Measurements from ENCODE around the gene NEK11. TPM values are rescaled to one million over a fixed set of nuclear protein-coding genes. Genes with fewer than 3 reads are reported as not detected.

The NEK11 gene
- total RNA-seq, 4 donors from 2014 or later = 4.7 to 11.2 (median 7.0) TPM

DNA sequence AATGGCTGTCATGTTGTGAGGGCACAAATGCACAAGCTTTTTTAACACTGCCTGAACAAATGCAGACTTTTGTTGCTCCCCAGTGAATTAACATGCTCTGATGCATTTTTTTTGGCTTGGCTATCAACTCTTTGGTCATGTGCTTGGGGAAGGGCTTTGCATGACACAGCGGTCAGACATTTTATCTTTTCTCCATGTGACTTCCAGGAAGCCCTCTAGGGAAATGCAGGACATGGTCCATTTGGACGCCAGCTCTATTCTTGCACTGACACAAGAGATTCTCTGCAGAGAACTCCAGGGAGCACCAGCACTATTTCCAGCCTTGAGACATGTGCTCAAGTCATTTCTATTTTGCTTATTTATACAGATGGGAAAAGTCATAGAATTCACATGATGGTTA is 46.2 kb downstream of the NEK11 start:
- no peak for TF ChIP-seq CTCF (IDR thresholded peaks at IDR 0.05; ENCODE audit: low read depth)

GRCh38 chr3:131075632-131076328 is 49.1 kb downstream of the NEK11 start:
- no peak for TF ChIP-seq CTCF (IDR thresholded peaks at IDR 0.05; ENCODE audit: low read depth)

DNA sequence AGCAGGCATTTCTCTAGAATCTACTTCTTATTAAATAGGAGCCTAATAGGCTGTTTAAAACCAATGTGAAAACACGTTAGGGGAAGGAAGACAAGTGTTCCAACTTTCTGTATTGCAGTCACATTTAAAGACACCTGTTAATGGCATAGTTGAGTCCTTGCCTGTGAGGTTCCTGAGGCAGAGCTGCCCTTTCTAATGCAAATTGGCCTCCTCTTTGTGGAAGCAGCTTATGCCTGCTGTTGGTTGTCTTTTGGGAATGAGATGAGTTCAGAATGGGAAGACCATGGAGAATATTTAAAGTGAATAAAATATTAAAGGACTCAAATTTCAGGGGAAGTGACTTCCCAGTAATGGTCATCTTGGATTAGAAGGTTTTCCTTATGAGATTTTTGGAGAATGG is 51.2 kb downstream of the NEK11 start:
- no peak for TF ChIP-seq CTCF (IDR thresholded peaks at IDR 0.05; ENCODE audit: low read depth)

GRCh38 chr3:131079086-131079485 is 52.4 kb downstream of the NEK11 start:
- TF ChIP-seq CTCF (IDR thresholded peaks at IDR 0.05; ENCODE audit: low read depth) = no peak

GRCh38 chr3:131081224-131081623 is 54.5 kb downstream of the NEK11 start:
- no peak for TF ChIP-seq CTCF (IDR thresholded peaks at IDR 0.05; ENCODE audit: low read depth)

GRCh38 chr3:131082246-131082645 is 55.6 kb downstream of the NEK11 start:
- no peak for TF ChIP-seq CTCF (IDR thresholded peaks at IDR 0.05; ENCODE audit: low read depth)

DNA sequence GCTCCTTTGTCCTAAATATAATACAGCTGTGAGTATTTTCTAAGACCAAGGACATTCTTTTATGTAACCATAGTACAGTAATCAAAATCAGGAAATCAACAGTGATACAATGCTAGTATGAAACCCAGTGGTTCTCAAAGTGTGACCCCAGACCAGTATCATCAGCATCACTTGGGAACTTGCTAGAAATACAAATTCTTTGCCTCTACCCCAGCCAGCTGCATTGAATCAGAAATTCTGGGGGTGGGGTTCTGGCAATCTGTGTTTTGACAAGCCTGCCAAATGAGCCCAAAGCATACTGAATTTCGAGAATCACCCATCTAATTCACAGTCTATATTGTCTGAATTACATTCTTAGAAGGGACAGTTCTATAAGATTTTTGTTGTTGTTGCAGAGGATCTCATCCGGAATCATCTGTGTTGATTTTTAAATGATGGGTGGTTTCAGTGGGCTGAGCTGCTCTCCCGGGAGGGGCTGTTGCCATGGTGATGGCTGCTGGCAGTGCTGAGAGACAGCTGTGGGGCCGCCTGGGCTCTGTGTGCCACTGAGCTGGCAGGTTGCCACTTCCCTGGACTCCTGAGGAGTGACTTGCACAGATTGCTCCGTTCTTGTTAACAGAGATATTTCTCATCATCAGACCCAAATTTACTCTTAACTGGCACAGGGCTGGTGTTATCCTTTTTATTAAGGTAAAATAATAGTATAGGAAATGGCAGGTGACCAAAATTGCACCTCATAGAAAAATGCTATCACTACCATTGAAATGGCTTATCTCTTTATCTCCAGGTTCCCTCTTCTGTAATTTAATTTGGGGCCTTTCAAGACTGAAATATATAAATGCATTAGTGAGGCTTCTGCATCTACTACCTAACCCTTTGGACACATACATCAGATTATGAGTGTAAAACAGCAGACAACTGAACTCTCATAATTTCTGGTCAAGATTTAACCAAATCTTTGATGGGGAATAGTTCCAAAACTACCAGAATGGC is 56.5 kb downstream of the NEK11 start:
- no peak for TF ChIP-seq CTCF (IDR thresholded peaks at IDR 0.05; ENCODE audit: low read depth)

Data from subcutaneous adipose tissue (tissue), 4 donors.